ENCODE results near the gene KRT85. TPM values are rescaled to one million over a fixed set of nuclear protein-coding genes. Genes with fewer than 3 reads are reported as not detected.

Gene KRT85
- total RNA-seq, 1 donor from 2014 or later = not detected

DNA sequence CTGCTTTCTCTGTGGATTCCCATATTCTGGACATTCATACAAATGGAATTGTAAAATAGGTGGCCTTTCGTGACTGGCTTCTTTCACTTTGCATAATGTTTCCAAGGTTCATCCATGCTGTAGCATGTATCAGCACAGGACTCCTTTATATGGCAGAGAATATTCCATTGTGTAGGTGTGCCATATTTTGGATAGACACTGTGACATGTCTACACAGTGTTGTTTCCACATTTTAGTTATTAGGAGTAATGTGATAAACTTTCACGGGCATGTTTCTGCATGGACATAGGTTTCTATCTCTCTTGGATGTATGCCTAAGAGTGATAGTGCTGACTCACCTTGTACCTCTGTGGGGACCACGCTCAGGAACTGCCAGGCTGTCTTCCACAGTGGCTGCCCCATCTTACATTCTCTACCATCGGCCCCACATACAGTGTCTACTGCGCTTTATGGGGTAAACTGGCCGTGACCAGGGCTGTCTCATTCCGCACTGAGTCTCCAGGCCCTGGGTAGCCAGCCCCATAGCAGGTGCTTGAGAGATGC lies 25.3 kb upstream of the KRT85 start:
- DNase-seq (ENCODE audit: low read depth) = no peak
- no peak overlapping the region for H3K4me3 ChIP-seq (ENCODE audit: low read depth, low read length)
- H3K36me3 ChIP-seq (ENCODE audit: control insufficient read depth, insufficient read depth, low read length) = no peaks in the 10 kb centered on the region
- TF ChIP-seq, protein P1, sequence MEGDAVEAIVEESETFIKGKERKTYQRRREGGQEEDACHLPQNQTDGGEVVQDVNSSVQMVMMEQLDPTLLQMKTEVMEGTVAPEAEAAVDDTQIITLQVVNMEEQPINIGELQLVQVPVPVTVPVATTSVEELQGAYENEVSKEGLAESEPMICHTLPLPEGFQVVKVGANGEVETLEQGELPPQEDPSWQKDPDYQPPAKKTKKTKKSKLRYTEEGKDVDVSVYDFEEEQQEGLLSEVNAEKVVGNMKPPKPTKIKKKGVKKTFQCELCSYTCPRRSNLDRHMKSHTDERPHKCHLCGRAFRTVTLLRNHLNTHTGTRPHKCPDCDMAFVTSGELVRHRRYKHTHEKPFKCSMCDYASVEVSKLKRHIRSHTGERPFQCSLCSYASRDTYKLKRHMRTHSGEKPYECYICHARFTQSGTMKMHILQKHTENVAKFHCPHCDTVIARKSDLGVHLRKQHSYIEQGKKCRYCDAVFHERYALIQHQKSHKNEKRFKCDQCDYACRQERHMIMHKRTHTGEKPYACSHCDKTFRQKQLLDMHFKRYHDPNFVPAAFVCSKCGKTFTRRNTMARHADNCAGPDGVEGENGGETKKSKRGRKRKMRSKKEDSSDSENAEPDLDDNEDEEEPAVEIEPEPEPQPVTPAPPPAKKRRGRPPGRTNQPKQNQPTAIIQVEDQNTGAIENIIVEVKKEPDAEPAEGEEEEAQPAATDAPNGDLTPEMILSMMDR (IDR thresholded peaks at IDR 0.05; ENCODE audit: insufficient read depth, low read length, poor library complexity, severe bottlenecking) = no peak
- peaks cover 17% of the 10 kb centered on the region for H3K27me3 ChIP-seq (ENCODE audit: control insufficient read depth, insufficient read depth, low read length)

DNA sequence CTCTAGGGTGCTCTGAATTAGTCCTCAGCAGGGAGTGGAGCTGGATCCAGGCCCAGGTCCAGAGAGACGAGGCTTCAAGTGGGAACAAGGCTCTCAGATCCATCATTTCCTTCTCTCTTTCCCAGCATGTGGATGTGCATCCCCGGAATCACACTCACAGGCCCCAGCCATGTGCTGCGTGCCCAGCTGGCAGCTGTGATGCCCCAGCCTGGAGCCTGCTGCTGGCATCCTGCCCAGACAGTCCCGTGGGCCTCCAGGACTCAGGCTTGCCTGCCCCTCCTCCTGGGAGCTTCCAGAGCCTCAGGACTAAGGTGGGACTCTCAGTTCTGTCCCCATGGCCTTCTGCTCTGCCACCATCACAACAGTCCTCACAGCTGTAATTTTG lies 24.3 kb upstream of the KRT85 start:
- no peak overlapping the region for H3K4me3 ChIP-seq (ENCODE audit: low read depth, low read length)
- H3K27me3 ChIP-seq (ENCODE audit: control insufficient read depth, insufficient read depth, low read length) = peaks cover 17% of the 10 kb centered on the region
- no peaks in the 10 kb centered on the region for H3K36me3 ChIP-seq (ENCODE audit: control insufficient read depth, insufficient read depth, low read length)
- no peak for DNase-seq (ENCODE audit: low read depth)
- TF ChIP-seq, protein P1 (IDR thresholded peaks at IDR 0.05; ENCODE audit: insufficient read depth, low read length, poor library complexity, severe bottlenecking) = no peak

DNA sequence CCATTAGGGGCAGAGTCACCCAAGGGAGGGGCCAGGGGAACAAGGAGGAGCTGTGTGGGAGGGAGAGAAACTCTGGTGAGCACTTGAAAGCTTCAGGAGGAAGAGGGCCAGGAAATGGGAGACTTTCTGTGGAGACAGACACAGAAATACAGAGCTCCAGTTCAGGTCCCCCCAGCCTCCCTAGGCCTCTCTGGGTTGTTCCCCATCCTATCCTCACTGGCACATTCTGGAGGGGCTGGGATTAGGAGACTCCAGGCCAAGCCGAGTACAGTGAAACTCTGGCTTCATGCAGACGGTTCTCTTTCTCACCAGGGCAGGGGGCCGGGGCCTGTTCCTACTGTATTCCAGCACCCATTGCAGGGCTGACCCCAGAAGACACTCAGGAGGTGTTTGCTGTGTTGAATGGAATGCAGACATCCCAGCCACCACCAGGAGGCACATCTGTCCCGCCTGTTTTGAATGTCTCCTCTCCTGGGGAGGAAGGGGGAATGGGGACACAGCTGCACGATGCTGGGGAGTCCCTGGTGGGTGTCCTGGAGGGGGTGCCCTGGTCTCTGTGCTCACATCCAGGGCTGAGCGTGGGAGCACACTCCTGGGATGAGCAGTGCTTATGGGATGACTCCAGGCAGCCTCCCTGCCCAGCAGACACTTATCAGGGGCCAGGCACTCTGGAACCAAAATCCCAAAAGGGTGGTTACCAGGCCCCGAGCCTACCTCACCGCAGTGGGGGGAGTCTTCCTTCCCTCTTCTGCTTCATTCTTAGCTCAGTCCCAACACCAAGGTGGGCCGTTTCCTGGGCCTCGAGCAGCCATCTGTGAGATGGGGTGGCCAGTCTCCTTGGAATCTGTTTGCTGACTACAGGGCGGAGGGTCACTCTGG lies 23.7 kb upstream of the KRT85 start:
- no peak for DNase-seq (ENCODE audit: low read depth)

DNA sequence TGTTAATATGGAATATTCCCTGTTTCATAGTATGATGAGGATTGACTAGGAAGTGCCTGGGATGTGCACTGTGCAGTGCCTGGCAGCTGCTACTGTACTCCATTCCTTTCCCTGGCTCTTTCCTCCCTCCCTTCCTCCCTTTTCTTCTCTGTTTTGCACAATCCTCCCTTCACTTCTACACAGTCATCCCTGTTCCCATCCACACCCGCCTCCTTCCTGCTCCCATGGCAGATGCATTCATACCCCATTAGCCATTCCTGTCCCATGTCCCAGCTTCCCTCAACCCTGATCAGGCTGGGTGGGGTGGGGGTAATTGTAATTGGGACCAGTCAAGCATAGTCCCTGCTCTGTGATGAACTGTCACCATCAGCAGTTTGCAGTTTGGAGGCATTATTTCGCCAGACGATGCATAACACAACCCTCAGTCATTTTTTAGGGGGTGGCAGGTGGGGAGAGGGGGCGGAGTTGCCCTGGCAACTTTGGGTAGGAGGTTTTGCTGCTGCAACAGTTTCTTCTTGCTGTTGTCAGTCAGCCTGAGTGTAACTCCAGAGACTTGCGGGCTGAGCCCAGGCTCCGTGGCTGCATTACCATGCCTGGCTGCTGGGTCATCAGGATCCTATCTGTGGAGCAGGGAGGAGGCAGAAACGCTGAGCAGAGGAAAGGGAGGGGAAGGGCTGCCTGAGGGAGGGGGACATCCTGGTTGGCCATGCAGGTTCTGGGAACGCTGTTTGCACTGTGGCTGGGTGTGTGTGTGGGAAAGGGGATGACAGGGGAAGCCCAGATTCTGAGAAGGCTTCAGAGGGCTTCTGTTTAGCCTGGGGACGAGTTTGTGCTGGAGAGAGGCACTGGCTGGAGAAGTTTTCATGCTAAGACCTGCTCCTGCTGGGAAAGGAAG lies 22.3 kb upstream of the KRT85 start:
- DNase-seq (ENCODE audit: low read depth) = no peak
- Histone ChIP-seq H3K36me3 (ENCODE audit: control insufficient read depth, insufficient read depth, low read length) (no peaks in the 10 kb centered on the region), H3K4me3 (ENCODE audit: low read depth, low read length) (no peak overlapping the region), H3K27me3 (ENCODE audit: control insufficient read depth, insufficient read depth, low read length) (peaks cover 11% of the 10 kb centered on the region)
- TF ChIP-seq, protein P1 (IDR thresholded peaks at IDR 0.05; ENCODE audit: insufficient read depth, low read length, poor library complexity, severe bottlenecking) = no peak

More for the DNA sequence above, 23.7 kb upstream of the KRT85 start:
- Histone ChIP-seq H3K27me3 (ENCODE audit: control insufficient read depth, insufficient read depth, low read length) (peaks cover 17% of the 10 kb centered on the region), H3K4me3 (ENCODE audit: low read depth, low read length) (no peak overlapping the region), H3K36me3 (ENCODE audit: control insufficient read depth, insufficient read depth, low read length) (no peaks in the 10 kb centered on the region)
- TF ChIP-seq, protein P1 (IDR thresholded peaks at IDR 0.05; ENCODE audit: insufficient read depth, low read length, poor library complexity, severe bottlenecking) = peak; percentile 56

DNA sequence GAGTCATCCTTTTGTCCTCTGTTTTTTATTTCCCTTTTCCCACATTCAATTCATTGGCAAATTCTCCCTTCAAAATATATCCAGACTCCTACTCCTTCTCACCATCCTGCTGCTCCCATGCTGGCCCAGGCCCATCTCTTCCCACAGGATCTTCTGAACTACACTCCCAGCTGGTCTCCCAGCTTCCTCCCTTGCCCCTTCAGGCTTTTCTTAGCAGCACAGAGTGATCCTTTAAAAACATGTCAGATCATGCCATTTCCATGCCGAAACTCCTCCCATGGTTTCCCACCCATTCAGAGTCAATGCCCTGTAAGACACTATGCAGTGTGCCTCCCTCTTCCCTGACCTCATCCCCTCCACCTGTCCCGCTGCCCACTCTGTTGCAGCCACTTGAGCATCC lies 20.6 kb upstream of the KRT85 start:
- Histone ChIP-seq H3K4me3 (ENCODE audit: low read depth, low read length) (no peak overlapping the region), H3K36me3 (ENCODE audit: control insufficient read depth, insufficient read depth, low read length) (no peaks in the 10 kb centered on the region), H3K27me3 (ENCODE audit: control insufficient read depth, insufficient read depth, low read length) (peaks cover 11% of the 10 kb centered on the region)
- DNase-seq (ENCODE audit: low read depth) = no peak
- TF ChIP-seq, protein P1 (IDR thresholded peaks at IDR 0.05; ENCODE audit: insufficient read depth, low read length, poor library complexity, severe bottlenecking) = no peak
